Astrocyte (in vitro differentiated cells and primary cell): ENCODE measurements around the gene TBRG1.

Experiments used
- EZH2 ChIP-seq: IDR thresholded peaks from 2 replicates; pipeline ENCODE4 v1.6.1; 2012; ENCODE audit warnings: mild to moderate bottlenecking, low read length, inconsistent platforms; ENCODE audit not compliant: insufficient read depth
- TF ChIP-seq, protein P1 (sequence below): IDR thresholded peaks from 2 replicates; pipeline ENCODE4 v1.5.1; 2011; ENCODE audit warnings: low read depth, mild to moderate bottlenecking, inconsistent platforms, low read length, moderate library complexity; ENCODE audit not compliant: insufficient read depth

- TF ChIP-seq, protein P1, sequence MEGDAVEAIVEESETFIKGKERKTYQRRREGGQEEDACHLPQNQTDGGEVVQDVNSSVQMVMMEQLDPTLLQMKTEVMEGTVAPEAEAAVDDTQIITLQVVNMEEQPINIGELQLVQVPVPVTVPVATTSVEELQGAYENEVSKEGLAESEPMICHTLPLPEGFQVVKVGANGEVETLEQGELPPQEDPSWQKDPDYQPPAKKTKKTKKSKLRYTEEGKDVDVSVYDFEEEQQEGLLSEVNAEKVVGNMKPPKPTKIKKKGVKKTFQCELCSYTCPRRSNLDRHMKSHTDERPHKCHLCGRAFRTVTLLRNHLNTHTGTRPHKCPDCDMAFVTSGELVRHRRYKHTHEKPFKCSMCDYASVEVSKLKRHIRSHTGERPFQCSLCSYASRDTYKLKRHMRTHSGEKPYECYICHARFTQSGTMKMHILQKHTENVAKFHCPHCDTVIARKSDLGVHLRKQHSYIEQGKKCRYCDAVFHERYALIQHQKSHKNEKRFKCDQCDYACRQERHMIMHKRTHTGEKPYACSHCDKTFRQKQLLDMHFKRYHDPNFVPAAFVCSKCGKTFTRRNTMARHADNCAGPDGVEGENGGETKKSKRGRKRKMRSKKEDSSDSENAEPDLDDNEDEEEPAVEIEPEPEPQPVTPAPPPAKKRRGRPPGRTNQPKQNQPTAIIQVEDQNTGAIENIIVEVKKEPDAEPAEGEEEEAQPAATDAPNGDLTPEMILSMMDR, result no peak
- TF ChIP-seq EZH2, result no peak
Observed at GRCh38 chr11:124658501-124658900, 35.8 kb downstream of the TBRG1 start.
